Smooth muscle cell (in vitro differentiated cells): ENCODE data around the gene EYA2. TPM values are rescaled to one million over a fixed set of nuclear protein-coding genes. Genes with fewer than 3 reads are reported as not detected.

Experiments used
- DNase-seq: peaks from one replicate; lab custom pipeline; 2025; ENCODE audit not compliant: unreplicated experiment; lab: John Stamatoyannopoulos, UW
- H2AFZ ChIP-seq: fragments of 200-600 bp; sonication (generic); 2 replicates; pipeline ENCODE4 v1.6.0; 2016; ENCODE audit warnings: antibody characterized with exemption, low read depth, mild to moderate bottlenecking
- H3F3A ChIP-seq: fragments of 200-600 bp; sonication (generic); 2 replicates; pipeline ENCODE4 v1.6.0; 2017; ENCODE audit warnings: antibody characterized with exemption, low read depth
- H3K27ac ChIP-seq: fragments of 200-600 bp; sonication (generic); 2 replicates; pipeline ENCODE4 v1.5.1; 2016; ENCODE audit warnings: low read depth, mild to moderate bottlenecking
- H3K27me3 ChIP-seq: fragments of 200-600 bp; sonication (generic); 2 replicates; pipeline ENCODE4 v1.6.1; 2016; ENCODE audit warnings: low read depth, mild to moderate bottlenecking
- H3K36me3 ChIP-seq: fragments of 200-600 bp; sonication (generic); 2 replicates; pipeline ENCODE4 v1.5.1; 2016; ENCODE audit warnings: low read depth
- H3K4me1 ChIP-seq: fragments of 200-600 bp; sonication (generic); 2 replicates; pipeline ENCODE4 v1.5.1; 2016; ENCODE audit warnings: low read depth
- H3K4me2 ChIP-seq: fragments of 200-600 bp; sonication (generic); 2 replicates; pipeline ENCODE4 v1.6.0; 2016; ENCODE audit warnings: mild to moderate bottlenecking
- H3K4me3 ChIP-seq: fragments of 200-600 bp; sonication (generic); 2 replicates; pipeline ENCODE4 v1.5.1; 2016; ENCODE audit warnings: mild to moderate bottlenecking
- H3K79me2 ChIP-seq: fragments of 200-600 bp; sonication (generic); 2 replicates; pipeline ENCODE4 v1.6.0; 2016; ENCODE audit warnings: low read depth, mild to moderate bottlenecking
- H3K9ac ChIP-seq: fragments of 200-600 bp; sonication (generic); 2 replicates; pipeline ENCODE4 v1.6.0; 2016; ENCODE audit warnings: low read depth
- H3K9me3 ChIP-seq: fragments of 200-600 bp; sonication (generic); replicated peaks from 2 replicates; pipeline ENCODE4 v1.5.1; 2016; ENCODE audit warnings: low read depth
- H4K20me1 ChIP-seq: fragments of 200-600 bp; sonication (generic); 2 replicates; pipeline ENCODE4 v1.6.0; 2016; ENCODE audit warnings: low read depth
- WGBS: methylation state at CpG from one replicate; pipeline ENCODE4 v1.1.7; 2016; ENCODE audit warnings: low lambda C conversion rate; 5-methylcytosine and 5-hydroxymethylcytosine counted together
- polyA plus RNA-seq: library from polyadenylated mRNA; unstranded; fragments of >200 nt; fragmentation: Nextera tagmentation; extraction: Ambion mirVana; gene quantifications from 2 replicates; pipeline ENCODE4 v1.2.1, GENCODE V29; 2016
- total RNA-seq: library from RNA; depleted of rRNA; stranded (reverse); fragments of >200 nt; gene quantifications from 2 replicates; pipeline ENCODE4 v1.2.3, GENCODE V29; 2014
- TF ChIP-seq, protein P1 (sequence below): fragments of 200-600 bp; sonication (generic); IDR thresholded peaks from 2 replicates; pipeline ENCODE4 v1.5.1; 2017; ENCODE audit warnings: borderline replicate concordance, mild to moderate bottlenecking, antibody characterized with exemption; ENCODE audit not compliant: insufficient read depth, poor library complexity, severe bottlenecking

Gene EYA2
- total and polyA plus RNA-seq, 2 experiments from 2014 or later, result 0.98 to 1.3 TPM

DNA sequence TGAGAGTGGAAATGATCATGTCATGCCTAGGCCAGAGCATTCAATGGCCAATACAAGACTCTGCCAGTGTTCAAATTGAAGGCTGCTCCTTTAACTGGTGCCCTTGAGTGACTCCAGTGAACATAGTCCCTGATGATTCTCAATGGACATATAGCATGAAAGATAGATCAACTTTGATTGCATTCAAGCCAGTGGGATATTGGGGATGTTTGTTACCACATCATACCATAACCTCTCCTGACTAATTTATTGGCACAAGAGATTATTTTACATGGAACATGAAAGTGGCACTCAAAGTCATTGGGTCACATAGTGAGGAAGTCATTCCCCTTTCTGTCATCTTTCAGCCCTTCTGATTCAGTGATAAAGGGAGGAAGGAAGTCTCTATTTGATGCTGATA lies 139.0 kb downstream of the EYA2 start:
- Histone ChIP-seq H4K20me1 (no peaks in the 10 kb centered on the region), H3K79me2 (no peaks in the 10 kb centered on the region), H3K27me3 (no peaks in the 10 kb centered on the region), H3K4me2 (no peak overlapping the region), H3K9ac (no peak overlapping the region), H3F3A (no peaks in the 10 kb centered on the region), H3K4me1 (peaks cover 6% of the 10 kb centered on the region), H2AFZ (no peak overlapping the region), H3K36me3 (no peaks in the 10 kb centered on the region), H3K4me3 (no peak overlapping the region), H3K27ac (no peak overlapping the region), H3K9me3 (no peaks in the 10 kb centered on the region)
- TF ChIP-seq, protein P1, sequence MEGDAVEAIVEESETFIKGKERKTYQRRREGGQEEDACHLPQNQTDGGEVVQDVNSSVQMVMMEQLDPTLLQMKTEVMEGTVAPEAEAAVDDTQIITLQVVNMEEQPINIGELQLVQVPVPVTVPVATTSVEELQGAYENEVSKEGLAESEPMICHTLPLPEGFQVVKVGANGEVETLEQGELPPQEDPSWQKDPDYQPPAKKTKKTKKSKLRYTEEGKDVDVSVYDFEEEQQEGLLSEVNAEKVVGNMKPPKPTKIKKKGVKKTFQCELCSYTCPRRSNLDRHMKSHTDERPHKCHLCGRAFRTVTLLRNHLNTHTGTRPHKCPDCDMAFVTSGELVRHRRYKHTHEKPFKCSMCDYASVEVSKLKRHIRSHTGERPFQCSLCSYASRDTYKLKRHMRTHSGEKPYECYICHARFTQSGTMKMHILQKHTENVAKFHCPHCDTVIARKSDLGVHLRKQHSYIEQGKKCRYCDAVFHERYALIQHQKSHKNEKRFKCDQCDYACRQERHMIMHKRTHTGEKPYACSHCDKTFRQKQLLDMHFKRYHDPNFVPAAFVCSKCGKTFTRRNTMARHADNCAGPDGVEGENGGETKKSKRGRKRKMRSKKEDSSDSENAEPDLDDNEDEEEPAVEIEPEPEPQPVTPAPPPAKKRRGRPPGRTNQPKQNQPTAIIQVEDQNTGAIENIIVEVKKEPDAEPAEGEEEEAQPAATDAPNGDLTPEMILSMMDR, result no peak
- DNase-seq, result no peak

DNA sequence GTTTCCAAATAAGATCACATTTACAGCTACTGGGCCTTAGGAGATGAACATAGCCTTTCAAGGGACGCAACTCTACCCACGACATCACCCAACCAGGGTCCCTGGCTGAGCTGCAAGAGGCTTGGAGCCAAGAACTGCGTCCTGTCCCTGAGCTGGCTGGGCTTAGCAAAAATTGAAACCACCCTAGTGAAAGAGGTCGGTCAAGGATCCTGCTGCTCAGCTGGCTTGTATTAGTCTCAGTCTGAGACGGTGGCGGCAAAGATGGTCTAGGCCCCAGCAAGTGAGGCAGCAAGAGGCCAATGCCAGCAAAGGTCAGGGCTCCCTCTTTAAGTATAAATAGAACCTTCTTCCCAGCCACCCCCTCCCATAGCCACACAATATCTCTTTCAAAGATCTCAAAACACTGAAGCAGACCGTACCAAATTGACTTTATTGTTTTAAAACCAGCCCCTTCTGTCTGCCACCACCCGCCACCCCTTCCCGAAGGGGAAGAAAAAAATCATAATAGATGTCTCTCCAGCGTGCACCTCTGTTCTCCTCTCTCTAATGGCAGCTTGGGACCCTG lies 140.5 kb downstream of the EYA2 start:
- no peak overlapping the region for H3K27ac ChIP-seq
- H4K20me1 ChIP-seq, result no peaks in the 10 kb centered on the region
- H3K4me2 ChIP-seq, result no peak overlapping the region
- H3K27me3 ChIP-seq, result no peaks in the 10 kb centered on the region
- H3K9me3 ChIP-seq, result no peaks in the 10 kb centered on the region
- peaks cover 6% of the 10 kb centered on the region for H3K4me1 ChIP-seq
- TF ChIP-seq, protein P1, result no peak
- no peak overlapping the region for H2AFZ ChIP-seq
- H3K79me2 ChIP-seq, result no peaks in the 10 kb centered on the region
- DNase-seq, result no peak
- H3K9ac ChIP-seq, result no peak overlapping the region
- whole genome bisulfite sequencing, result 77% methylated on average over 10 of the region's 10 CpGs
- no peaks in the 10 kb centered on the region for H3K36me3 ChIP-seq
- H3F3A ChIP-seq, result no peaks in the 10 kb centered on the region
- H3K4me3 ChIP-seq, result no peak overlapping the region

DNA sequence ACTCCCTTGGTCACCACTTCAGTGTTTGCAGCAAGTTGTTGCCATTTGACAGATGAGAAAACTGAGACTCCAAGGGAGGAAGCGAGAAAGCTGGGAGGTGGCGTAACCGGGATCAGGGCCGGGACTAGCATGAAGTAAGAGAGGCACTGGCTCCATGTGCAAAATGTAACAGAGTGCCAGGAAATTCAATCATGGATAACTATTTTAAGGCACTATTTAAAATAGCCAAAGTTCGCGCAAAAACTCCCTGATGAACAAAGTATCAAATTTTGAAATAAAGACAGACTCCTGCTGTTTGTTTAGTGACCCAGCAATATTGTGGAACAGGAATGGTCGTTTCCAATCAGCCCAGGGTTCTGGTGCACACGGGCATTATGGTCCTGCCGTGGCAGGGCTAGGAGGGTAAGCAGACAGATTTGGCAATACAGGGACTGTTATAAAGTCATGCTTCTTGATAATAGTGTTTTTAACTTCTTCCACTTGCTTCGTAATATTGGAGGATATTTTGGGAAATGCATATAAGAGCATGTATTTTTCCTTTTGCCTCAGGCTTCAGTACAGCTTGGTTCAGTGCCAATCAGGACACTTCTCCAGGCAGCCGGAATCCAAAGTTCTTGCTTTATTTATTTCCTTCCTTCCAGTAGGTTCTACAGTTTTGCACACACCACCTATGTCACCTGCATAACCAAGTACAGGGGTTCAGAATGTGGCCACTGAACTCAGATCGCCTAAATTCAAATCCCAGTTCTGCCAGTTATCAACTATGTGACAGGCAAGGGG lies 141.6 kb downstream of the EYA2 start:
- WGBS, result 93% methylated on average over 12 of the region's 12 CpGs
- DNase-seq, result no peak
- Histone ChIP-seq H3F3A (no peaks in the 10 kb centered on the region), H3K36me3 (no peaks in the 10 kb centered on the region), H3K4me3 (no peak overlapping the region), H3K4me1 (peaks cover 4% of the 10 kb centered on the region), H2AFZ (no peak overlapping the region), H4K20me1 (no peaks in the 10 kb centered on the region), H3K9me3 (no peaks in the 10 kb centered on the region), H3K4me2 (no peak overlapping the region), H3K9ac (no peak overlapping the region), H3K27ac (no peak overlapping the region), H3K27me3 (no peaks in the 10 kb centered on the region), H3K79me2 (no peaks in the 10 kb centered on the region)
- TF ChIP-seq, protein P1, result no peak
